Right kidney (tissue), 1 donor: Measurements from ENCODE around the gene OGFOD3.
"Not testable (repeated sequence)": the region's sequence is repeated elsewhere in the genome, so short reads cannot be mapped to it uniquely, and the experiment has no call there.

Experiments used
- DNase-seq: peaks from one replicate; pipeline ENCODE4 v3.0.0-alpha.2; 2016

Gene OGFOD3

DNA sequence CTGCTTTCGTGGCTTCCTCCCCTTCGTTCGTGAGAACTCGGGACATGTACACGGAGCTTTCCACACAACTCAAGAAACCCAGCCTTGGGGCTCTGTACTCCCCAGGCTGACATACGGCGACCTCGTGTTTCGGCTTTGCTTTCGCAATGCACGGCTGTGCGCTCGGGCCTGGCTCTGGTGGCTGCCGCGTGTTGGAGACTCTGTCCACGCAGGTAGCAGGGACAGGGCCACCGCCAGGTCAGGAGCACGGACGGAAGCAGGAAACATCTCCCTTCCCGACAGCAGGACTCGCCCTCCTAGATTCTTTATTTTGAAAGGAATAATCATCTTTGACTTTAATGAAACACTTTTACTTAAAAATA is 29.5 kb downstream of the OGFOD3 start:
- no peak for DNase-seq

DNA sequence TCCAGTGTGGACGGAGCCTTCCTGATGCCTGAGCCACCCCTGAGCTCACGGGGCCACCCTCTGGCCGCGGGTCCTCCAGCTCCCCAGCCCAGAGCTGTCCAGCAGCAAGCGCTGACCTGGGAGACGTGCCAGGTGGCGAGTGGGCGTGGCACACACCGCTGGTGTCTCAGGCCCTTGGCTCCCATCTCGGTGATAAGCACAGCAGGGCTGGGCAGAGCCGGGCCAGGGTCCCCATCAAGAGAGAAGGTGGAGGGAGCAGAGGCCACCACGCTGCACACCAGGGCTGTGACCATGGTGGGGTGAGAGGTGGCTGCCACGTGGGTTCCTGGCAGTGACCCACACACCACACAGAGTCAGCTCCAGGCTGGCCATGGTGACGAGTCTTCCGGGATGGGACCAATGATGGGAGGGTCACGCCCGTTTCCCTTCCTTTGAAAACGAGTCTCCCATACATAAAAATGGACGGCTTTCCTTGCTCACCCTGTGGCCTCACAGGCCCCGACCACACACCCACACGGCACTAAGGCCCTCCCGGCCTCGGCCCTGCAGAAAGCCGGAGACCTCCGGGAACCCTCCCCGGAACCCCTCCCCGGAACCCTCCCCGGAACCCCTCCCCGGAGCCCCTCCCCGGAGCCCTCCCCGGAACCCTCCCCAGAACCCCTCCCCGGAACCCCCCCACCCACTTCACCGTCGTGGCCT is 30.0 kb downstream of the OGFOD3 start:
- no peak for DNase-seq

DNA sequence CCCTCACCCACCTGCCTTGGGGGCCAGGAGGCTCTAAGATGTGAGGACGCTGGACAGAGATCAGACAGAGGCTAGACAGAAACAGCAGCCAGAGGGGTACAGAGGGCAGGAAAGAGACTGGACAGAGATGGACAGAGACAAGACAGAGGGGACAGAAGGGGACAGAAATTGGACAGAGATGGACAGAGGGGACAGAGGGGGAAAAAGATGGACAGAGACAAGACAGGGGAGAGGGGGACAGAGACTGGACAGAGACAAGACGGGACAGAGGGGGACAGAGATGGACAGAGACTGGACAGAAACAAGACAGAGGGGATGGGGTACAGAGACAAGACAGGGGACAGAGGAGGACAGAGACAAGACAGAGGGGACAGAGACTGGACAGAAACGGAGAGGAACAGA is 30.7 kb downstream of the OGFOD3 start:
- DNase-seq = no peak

DNA sequence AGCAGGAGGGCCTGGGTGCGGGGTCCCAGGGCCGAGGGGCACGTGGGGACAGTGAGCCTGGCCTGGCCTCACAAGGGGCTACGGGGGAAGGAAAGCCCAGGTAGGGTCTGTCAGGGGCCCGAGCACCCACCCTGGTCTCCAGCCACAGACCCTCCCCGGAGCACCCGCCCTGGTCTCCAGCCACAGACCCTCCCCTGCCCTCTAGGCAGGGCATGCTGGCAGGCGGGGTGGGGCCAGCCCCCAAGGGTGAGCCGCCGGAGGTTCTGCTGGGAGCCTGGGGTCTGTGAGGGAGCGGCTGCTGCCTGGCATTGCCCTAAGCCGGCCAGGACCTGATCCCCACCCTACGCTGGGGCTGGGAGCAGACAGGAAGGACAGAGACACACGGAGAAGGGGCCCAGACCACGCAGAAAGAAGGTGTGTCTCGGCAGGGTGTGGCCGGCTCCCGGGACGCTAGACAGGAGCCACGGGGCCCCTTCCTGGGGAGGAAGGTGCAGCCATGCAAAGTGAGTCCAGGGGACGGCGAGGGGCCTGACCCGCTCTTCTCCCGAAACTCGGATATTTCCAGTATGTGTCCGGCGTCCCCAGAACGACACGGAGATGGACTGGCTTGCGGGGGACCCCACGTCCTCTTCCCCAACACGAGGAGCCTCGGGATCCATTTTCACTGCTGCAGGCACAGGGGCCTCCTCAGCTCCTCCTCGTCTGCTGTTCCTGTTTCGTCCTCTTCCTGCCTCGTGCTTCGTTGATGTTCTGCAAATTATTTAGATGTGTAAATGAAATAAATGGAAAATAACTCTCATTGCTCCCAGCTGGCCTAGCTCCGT is 31.3 kb downstream of the OGFOD3 start:
- DNase-seq = no peak

DNA sequence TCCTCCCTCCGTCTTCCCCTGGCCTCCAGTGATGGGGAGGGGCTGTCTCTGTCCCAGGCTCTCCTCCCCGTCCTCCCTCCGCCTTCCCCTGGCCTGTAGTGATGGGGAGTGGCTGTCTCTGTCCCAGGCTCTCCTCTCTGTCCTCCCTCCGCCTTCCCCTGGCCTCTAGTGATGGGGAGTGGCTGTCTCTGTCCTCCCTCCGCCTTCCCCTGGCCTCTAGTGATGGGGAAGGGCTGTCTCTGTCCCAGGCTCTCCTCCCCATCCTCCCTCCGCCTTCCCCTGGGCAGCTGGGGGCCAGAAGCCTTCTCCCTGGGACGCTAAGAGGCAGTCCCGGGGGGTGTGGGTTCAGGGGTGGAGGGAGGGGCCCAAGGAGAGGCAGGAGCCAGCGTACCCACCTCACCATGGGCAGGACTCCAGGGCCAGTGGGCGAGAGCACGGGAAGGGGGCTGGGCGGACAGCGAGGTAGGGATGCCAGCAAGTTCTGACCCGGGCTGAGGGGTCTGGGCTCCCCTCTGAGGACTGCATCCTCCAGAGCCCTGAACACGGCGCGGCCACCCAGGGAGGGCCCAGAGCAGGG is 32.0 kb downstream of the OGFOD3 start:
- peak; percentile 19 for DNase-seq

DNA sequence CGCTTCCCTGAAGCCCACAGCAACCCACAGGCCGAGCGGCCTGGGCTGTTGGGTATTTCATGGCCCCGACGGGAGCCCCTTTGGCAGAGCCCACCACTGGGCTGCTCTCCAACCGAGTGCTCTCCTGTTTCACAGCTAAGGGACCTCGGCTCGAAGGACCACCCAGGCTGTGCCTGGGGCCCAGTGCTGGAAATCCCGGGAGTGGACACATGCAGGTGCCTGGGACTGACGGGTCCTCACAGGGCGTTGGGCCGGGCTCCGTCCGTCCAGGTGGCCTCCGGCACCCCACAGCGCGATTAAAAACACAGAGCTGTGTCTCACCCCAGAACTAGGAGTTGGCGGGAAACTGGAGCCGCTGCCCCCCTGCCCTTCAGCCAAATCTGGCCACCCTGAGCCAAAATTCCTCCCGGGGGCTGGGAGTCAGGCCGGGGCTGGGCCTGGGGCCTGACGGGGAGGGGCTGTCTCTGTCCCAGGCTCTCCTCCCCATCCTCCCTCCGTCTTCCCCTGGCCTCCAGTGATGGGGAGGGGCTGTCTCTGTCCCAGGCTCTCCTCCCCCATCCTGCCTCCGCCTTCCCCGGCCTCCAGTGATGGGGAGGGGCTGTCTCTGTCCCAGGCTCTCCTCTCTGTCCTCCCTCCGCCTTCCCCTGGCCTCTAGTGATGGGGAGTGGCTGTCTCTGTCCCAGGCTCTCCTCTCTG is 32.7 kb downstream of the OGFOD3 start:
- peak; percentile 55 for DNase-seq

DNA sequence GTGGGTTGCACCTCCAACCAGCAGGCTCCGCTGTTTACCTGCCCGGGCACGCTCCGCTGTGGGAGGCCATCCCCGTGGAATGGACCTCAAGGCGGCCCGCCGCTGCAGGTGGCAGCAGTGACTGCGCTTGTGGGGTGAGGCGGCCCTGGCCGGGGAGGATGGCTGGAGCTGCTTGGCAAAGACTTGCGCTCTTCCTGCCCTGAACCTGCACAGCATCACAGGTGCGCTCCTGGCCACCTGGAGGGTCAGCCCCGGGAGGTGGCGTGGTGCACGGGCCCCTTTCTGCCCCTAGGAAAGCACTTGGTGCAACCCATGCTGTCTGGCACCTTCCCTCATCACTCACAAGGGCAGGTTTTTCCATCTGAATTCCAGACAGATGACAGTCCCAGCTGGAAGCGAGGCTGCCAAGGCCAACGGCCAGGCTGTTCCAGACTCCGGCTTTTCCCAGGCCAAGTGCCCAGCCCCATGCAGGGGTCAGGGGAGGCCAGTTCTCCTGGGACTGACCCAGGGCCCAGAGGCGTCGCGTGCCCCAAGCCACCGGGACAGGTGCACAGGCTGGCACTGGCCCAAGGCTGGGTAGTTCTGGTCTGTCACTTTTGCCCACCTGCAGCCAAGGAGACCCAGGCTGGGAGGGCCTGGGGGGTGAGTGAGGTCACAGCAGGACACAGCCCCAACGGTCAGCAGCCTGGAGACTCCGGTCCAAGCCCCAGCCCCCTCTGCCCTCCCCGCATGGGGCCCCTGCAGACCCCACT is 33.5 kb downstream of the OGFOD3 start:
- no peak for DNase-seq

DNA sequence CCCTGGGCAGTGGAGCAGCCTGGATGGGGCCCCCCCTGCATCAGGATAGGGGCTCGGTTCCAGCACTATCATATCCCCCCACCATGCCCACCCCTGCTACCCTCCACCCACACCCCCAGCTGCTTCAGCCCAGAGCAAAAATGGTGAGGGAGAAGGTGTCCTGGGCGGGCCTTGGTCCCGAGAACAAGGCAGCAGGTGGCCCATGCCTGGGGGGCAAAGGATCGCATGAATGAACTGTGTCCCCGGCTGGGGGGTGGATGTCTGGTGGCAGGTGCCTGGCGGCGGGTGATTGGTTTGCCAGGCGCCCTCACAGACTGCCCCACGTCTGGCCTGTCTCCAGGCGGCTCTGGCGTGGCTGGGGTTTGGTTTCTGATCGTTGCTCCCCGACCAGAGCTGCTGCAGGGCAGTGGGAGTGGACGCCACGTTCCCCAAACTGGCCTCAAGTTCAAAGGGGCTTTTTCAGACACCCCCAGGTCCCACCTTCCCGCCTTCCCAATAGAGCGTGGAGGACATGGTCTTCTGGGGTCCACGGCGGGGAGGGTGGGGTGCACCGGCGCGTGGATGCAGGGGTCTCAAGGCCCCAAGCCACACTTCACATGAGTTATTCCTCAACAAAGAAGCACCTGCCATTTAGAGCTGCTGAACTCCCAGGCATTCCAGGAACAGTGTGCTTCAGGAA is 34.2 kb downstream of the OGFOD3 start:
- DNase-seq = peak; percentile 44

DNA sequence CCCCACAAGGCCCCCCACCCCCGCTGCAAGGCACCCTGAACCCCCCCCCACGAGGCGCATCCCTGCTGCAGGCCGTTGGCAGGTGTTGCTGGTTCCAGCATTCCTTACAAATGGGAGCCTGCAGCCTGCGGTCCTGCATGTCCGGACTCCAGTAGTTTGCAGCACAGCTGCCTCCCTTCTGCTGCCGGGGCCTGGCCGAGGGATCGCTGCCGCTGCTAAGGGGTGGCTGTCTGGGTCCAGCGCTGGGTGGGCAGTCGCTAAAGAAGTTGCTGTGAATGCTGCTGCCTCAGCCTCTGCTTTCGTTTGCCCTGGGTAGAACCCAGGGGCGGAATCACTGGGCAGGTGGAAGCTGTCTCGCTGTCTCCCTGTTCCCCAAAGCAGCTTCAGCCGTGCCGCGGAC is 35.0 kb downstream of the OGFOD3 start:
- DNase-seq = peak; percentile 46

DNA sequence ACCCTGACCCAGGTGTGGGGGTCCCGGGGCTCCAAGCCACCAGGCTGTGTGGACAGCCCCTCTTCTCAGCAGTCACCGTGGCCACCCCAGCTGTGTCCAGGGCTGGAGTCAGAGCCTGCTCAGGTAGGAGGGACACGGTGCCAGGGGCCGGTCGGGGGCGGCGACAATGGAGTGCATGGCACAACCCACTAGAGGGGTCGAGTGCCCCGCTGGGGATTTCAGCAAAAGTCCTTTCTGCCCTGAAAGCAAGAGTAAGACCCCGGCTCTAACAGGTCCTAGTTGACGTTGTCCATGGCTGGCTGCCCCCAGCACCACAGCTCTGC is 35.5 kb downstream of the OGFOD3 start:
- DNase-seq = no peak

DNA sequence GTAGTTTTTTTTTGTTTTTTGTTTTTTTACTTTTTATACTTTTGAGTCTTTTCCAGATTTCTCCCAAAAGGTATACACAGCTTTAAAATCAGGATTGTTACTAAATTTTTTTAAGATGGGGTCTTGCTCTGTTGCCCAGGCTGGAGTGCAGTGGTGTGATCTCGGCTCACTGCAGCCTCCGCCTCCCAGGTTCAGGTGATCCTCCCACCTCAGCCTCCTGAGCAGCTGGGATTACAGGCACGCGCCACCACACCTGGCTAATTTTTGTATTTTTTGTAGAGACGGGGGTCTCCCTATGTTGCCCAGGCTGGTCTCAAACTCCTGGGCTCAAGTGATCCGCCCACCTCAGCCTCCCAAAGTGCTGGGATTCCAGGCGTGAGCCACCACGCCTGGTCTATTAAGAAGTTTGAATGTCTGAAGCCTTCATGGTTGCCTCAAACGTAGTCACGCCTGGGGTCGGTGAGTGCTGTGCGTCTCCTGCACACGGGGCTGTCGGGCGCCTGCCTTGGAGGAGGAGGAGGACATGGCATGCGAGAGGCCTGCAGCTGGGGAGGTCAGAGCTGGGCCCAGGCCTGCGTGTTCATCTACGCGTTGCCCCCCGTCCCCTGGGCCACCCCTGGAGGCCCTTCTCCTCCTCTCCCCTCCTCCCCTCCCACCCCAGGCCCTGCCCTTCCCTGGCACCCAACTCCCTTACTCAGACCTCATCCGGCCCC is 36.0 kb downstream of the OGFOD3 start:
- not testable (repeated sequence) for DNase-seq

DNA sequence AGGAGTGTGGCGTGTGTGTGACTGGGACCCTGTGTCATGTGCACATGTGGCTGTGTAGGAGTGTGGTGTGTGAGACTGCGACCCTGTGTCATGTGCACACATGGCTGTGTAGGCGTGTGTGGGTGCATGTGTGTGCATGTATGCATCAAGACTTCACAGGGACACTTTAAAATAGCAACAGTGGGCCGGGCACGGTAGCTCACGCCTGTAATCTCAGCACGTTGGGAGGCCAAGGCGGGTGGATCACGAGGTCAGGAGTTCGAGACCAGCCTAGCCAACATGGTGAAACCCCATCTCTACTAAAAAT is 36.7 kb downstream of the OGFOD3 start:
- not testable (repeated sequence) for DNase-seq

DNA sequence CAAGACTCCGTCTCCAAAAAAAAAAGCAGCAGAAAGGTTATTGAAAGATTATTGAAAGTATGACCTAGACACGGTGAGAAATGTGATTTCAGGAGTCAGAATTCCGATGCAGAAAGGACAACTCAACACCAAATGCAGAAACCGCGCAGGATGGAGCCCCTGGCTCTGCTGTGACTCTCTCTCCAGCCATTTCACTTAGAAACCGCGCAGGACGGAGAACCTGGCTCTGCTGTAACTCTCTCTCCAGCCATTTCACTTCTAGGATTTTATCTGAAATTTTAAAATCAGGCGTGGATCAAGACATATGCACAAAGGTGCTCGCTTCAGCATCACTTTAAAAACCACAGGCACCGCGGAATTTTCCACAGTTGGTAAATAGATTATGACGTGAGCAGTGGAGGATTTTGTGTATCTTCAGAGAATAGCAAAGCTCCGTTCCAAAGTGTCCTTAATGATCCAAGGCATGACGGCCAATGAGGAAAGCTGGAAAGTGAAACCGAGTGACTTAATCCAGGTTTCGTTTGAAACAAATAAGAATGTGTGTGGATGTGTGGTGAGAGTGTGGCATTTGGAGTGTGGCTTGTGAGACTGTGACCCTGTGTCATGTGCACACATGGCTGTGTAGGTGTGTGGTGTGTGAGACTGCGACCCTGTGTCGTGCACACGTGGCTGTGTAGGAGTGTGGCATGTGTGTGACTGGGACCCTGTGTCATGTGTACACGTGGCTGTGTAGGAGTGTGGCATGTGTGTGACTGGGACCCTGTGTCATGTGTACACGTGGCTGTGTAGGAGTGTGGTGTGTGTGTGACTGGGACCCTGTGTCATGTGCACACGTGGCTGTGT is 37.3 kb downstream of the OGFOD3 start:
- DNase-seq = no peak

DNA sequence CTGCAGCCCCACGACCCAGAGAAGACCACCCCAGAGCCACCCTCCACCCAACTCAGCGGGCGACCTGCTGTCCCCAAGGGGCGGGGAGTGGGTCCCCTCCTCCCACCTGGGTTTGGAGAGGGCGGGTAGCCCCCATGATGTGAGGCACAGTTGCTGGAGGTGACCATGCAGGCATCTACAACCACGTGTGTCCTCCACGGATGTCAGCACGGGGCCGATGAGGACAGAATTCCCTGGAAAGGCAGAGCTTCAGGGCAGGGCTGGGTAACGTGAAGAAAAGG is 39.7 kb downstream of the OGFOD3 start:
- no peak for DNase-seq

DNA sequence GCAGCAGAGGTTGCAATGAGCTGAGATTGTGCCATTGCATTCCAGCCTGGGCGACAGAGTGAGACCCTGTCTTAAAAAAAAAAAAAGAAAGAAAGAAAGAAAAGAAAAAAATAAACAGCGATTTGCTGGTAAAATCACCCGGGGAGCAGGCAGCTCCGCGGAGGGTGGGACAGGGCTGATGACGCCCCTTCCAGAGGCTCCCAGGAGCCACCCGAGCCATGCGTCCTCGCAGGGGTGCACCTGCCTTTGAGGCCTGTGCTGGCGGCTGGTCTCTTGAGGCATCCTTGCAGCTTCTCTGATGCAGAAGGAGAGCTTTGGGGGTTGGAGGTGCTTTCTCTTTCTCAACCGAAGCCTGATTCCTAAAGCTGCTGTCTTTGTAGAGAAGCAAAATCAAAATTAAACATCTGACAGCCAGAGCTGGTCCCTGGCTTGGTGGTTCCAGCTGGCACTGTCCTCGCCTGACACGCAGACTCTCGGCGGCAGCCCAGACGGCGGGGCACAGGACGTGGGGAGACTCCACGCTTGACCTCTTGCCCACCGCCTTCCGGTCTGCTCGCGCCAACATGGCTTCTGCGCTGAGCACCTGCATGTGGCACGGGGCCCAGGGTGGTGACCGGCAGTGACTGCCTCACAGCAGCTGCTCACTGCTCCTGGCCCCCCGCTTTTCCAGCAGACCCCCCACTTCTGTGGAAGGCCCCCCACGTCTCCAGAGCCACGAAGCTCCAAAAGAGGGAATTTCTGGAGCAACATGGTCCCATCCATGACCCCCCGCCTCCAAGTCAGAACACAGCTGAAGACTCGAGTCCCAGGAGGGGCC is 40.3 kb downstream of the OGFOD3 start:
- DNase-seq = no peak

DNA sequence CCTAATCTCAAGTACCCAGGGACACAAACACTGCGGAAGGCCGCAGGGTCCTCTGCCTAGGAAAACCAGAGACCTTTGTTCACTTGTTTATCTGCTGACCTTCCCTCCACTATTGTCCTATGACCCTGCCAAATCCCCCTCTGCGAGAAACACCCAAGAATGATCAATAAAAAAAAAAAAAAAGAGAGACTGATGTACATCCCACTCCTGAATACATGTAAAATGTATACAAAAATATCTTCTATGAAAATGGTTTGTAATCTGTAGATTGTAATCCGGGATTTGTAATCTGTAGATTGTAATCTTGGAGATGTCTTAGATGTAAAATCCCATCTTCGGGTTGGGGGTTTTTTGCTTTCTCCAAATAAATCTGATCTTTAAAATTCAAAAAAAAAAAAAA is 41.1 kb downstream of the OGFOD3 start:
- not testable (repeated sequence) for DNase-seq

GRCh38 chr17:82376042-82376730 is 42.2 kb downstream of the OGFOD3 start:
- no peak for DNase-seq

- DNase-seq = no peak
Measured at GRCh38 chr17:82375359-82376041, 42.9 kb downstream of the OGFOD3 start.
